Measurements from ENCODE around the gene SPEN.

SPEN gene

GRCh38 chr1:15949453-15950245, 102.1 kb downstream of the SPEN start:
- FAIRE-seq = no peak

DNA sequence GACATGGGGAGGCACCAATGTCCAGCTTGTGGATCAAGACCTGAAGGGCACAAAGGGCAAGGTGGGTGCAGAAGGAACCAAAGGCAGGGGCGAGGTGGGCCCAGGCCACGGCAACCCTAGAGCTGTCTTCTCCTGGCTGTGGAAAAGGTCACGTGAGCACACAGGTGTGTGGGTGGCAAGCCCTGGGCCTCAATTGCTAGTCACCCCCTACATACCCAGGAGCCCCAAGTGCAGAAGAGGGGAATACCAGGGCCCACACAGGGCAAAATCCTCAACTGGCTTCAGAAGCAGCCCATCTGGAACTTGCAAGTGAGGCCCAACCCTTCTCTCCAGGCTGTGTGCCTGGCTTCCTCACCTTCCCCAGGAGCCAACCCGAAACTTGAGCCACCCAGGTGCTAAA, 102.8 kb downstream of the SPEN start:
- FAIRE-seq = no peak

GRCh38 chr1:15950763-15951295, 103.3 kb downstream of the SPEN start:
- FAIRE-seq = no peak

- FAIRE-seq = no peak
These were observed 104.0 kb downstream of the SPEN start for GRCh38 chr1:15951341-15952153.

DNA sequence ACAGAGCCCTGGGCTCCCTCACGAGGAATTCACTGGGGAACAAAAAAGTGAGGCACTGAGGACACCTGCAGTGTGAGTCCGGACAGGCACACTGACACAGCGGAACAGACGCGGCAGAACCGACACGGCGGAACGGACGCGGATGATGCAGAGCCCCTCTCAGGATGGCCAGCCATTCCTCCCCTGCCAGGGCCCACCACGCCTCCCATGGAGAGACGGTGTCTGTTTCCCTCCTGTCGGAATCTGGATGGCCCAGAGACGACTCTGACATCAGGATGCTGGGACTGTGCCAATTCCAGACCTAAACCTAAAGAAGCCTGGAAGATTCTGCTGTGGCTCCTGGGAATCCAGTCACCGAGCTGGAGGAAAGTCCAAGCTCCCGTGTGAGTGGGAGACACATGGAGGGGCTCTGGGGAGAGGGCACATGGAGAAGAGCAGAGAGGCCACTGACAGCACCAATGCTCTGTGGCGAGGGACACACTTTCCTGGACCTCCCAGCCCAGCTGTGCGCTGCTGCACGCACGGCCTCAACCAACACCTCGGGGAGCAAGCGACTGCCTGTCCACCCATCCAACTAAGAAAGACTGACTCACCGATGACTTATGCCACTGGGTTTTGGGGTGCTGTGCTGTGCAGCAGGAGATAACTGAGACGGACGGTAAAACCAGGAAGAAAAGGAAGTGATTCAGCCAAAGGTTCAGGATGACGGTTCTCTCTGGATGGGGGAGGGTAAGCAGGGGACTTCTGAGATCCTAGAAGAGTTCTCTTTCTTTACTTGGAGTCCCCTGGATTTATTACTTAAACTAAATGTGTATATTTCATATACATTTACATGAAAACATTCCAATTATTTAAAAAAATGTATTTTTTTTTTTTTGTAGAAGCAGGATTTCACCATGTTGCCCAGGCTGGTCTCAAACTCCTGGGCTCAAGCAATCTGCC, 105.1 kb downstream of the SPEN start:
- FAIRE-seq = no peak

- no peak for FAIRE-seq
These were observed 105.8 kb downstream of the SPEN start for GRCh38 chr1:15953294-15953771.

GRCh38 chr1:15953791-15954241, 106.3 kb downstream of the SPEN start:
- no peak for FAIRE-seq

DNA sequence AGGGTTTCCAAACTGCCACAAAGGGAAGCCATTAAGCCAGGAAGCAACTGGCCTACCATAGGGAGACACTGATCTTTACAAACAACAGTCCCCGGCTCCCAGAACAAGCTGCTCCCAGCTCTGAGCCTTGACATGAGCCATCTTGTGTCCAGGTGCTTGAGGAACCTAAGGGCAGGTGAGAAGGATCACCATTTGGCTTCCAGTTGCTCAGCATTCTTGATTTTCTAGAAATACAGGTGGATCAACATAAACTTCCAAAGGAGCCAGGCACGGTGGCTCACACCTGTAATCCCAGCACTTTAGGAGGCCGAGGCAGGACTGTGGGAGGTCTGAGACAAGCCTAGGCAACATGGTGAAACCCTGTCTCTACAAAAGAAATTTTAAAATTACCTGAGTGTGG, 106.8 kb downstream of the SPEN start:
- no peak for FAIRE-seq

DNA sequence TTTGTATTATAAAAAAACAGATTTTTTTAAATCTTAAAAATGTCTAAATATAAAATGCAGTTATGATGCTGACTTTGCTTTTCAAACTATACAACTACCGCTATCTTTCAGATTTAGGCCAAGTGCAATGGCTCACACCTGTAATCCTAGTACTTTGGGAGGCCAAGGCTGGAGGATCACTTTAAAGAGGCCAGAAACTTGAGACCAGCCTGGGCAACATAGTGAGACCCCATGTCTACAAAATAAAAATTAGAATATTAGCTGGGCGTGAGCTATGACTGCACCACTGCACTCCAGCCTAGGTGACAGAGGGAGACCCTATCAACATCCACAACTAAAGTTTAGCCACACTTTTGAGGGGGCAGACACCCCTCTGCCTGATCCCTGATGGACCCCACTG, 108.0 kb downstream of the SPEN start:
- FAIRE-seq = no peak

GRCh38 chr1:15956150-15956549, 108.6 kb downstream of the SPEN start:
- no peak for FAIRE-seq

DNA sequence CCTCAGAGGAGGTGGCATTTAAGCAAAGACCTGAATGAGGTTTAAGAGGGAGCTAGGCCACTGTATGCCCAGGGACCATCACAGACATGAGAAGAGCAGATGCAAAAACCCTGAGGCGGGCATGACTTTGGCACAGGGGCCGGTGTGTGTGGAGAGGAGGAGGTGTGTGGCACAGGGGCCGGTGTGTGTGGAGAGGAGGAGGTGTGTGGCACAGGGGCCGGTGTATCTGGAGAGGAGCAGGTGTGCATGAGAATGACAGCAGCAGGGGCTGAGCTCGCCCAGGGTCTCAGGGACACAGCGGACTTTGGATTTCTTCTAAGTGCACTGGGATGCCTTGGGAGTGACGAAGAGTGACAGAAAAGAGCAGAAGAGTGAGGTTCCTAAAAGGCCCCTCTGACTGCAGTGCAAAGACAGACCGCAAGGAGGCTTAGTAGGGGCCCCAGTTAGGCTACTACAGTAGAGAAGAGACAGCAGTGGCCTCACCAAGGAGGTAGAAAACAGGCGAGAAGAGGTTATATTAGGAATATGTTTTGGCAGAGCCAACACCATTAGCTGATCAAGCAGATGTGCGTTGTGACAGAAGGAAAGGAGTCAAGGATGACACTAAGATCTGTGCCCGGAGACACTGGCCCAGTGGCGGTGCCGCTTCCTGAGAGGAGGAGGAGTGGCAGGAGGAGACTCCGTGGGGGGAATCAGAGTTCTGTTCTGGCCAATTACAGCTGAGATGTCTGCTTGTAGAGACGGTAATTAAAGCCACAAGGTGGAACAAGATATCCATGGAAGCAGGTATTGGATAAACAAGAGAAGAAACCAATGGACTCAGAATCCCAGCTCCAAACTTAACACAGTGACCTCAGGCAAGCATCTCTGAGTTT, 110.0 kb downstream of the SPEN start:
- FAIRE-seq = no peak

GRCh38 chr1:15958111-15958510, 110.6 kb downstream of the SPEN start:
- no peak for FAIRE-seq

- no peak for FAIRE-seq
These were observed 111.3 kb downstream of the SPEN start for GRCh38 chr1:15958793-15959192.

- FAIRE-seq = no peak
These were observed 111.9 kb downstream of the SPEN start for GRCh38 chr1:15959424-15959823.

- FAIRE-seq = no peak
These were observed 112.4 kb downstream of the SPEN start for GRCh38 chr1:15959827-15960446.

- no peak for FAIRE-seq
These were observed 113.3 kb downstream of the SPEN start for GRCh38 chr1:15960808-15961207.

DNA sequence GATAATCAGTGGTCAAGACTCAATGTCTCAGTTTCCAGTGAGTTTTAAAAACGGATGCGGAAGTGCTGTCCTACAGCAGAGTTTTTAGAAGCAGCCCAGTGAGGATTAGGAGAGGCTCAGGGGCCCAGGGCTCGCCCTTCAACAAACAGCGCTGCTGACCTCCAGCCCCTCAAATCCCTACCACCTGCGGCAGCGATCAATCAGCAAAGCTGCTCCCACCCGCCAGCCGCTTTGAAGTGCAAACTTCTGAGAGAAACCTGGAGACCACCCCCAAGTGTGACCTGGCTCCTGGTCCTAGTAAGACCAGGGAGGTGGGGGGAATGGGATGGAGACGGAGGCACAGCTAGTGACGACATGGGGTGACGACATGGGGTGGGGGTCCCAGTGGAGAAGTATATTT, 114.0 kb downstream of the SPEN start:
- no peak for FAIRE-seq

GRCh38 chr1:15962176-15962575, 114.7 kb downstream of the SPEN start:
- no peak for FAIRE-seq

- FAIRE-seq = no peak
These were observed 115.3 kb downstream of the SPEN start for GRCh38 chr1:15962671-15963362.

- no peak for FAIRE-seq
These were observed 116.0 kb downstream of the SPEN start for GRCh38 chr1:15963363-15963967.
